Smooth muscle cell (in vitro differentiated cells): ENCODE data around the gene SART1. TPM values are rescaled to one million over a fixed set of nuclear protein-coding genes. Genes with fewer than 3 reads are reported as not detected.
"Not testable (repeated sequence)": the region's sequence is repeated elsewhere in the genome, so short reads cannot be mapped to it uniquely, and the experiment has no call there.

Source experiments
- DNase-seq: peaks from one replicate; lab custom pipeline; 2025; ENCODE audit not compliant: unreplicated experiment; lab: John Stamatoyannopoulos, UW
- H2AFZ ChIP-seq: fragments of 200-600 bp; sonication (generic); 2 replicates; pipeline ENCODE4 v1.6.0; 2016; ENCODE audit warnings: antibody characterized with exemption, low read depth, mild to moderate bottlenecking
- H3F3A ChIP-seq: fragments of 200-600 bp; sonication (generic); 2 replicates; pipeline ENCODE4 v1.6.0; 2017; ENCODE audit warnings: antibody characterized with exemption, low read depth
- H3K27ac ChIP-seq: fragments of 200-600 bp; sonication (generic); 2 replicates; pipeline ENCODE4 v1.5.1; 2016; ENCODE audit warnings: low read depth, mild to moderate bottlenecking
- H3K27me3 ChIP-seq: fragments of 200-600 bp; sonication (generic); 2 replicates; pipeline ENCODE4 v1.6.1; 2016; ENCODE audit warnings: low read depth, mild to moderate bottlenecking
- H3K36me3 ChIP-seq: fragments of 200-600 bp; sonication (generic); 2 replicates; pipeline ENCODE4 v1.5.1; 2016; ENCODE audit warnings: low read depth
- H3K4me1 ChIP-seq: fragments of 200-600 bp; sonication (generic); 2 replicates; pipeline ENCODE4 v1.5.1; 2016; ENCODE audit warnings: low read depth
- H3K4me2 ChIP-seq: fragments of 200-600 bp; sonication (generic); 2 replicates; pipeline ENCODE4 v1.6.0; 2016; ENCODE audit warnings: mild to moderate bottlenecking
- H3K4me3 ChIP-seq: fragments of 200-600 bp; sonication (generic); 2 replicates; pipeline ENCODE4 v1.5.1; 2016; ENCODE audit warnings: mild to moderate bottlenecking
- H3K79me2 ChIP-seq: fragments of 200-600 bp; sonication (generic); 2 replicates; pipeline ENCODE4 v1.6.0; 2016; ENCODE audit warnings: low read depth, mild to moderate bottlenecking
- H3K9ac ChIP-seq: fragments of 200-600 bp; sonication (generic); 2 replicates; pipeline ENCODE4 v1.6.0; 2016; ENCODE audit warnings: low read depth
- H3K9me3 ChIP-seq: fragments of 200-600 bp; sonication (generic); replicated peaks from 2 replicates; pipeline ENCODE4 v1.5.1; 2016; ENCODE audit warnings: low read depth
- H4K20me1 ChIP-seq: fragments of 200-600 bp; sonication (generic); 2 replicates; pipeline ENCODE4 v1.6.0; 2016; ENCODE audit warnings: low read depth
- WGBS: methylation state at CpG from one replicate; pipeline ENCODE4 v1.1.7; 2016; ENCODE audit warnings: low lambda C conversion rate; 5-methylcytosine and 5-hydroxymethylcytosine counted together
- polyA plus RNA-seq: library from polyadenylated mRNA; unstranded; fragments of >200 nt; fragmentation: Nextera tagmentation; extraction: Ambion mirVana; gene quantifications from 2 replicates; pipeline ENCODE4 v1.2.1, GENCODE V29; 2016
- total RNA-seq: library from RNA; depleted of rRNA; stranded (reverse); fragments of >200 nt; gene quantifications from 2 replicates; pipeline ENCODE4 v1.2.3, GENCODE V29; 2014
- TF ChIP-seq, protein P1 (sequence below): fragments of 200-600 bp; sonication (generic); IDR thresholded peaks from 2 replicates; pipeline ENCODE4 v1.5.1; 2017; ENCODE audit warnings: borderline replicate concordance, mild to moderate bottlenecking, antibody characterized with exemption; ENCODE audit not compliant: insufficient read depth, poor library complexity, severe bottlenecking

The SART1 gene
- total and polyA plus RNA-seq, 2 experiments from 2014 or later, result 22.5 to 62.5 TPM

DNA sequence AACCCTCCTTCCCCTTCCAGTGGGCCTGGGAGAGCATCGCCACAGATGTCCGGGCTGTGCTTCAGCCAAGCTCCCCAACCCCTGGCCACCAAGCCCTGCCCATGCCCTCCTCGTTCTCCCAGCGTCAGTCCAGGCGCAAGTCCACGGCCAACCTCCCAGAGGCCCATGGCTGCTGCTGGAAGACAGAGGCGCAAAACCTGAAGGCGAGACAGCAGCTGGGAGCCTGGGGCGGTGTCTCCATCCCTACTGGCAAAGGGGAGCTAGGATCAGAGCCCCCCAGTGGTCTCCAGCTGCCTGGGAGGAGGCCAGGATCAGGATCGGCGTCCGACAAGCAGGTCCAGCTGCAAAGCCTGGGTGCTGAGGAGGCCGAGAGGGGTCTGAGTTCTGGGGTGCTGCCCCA is 14.4 kb upstream of the SART1 start:
- no peaks in the 10 kb centered on the region for H3K79me2 ChIP-seq
- no peak overlapping the region for H3K4me2 ChIP-seq
- WGBS, result 86% methylated on average over 13 of the region's 13 CpGs
- H3K9me3 ChIP-seq, result no peaks in the 10 kb centered on the region
- no peaks in the 10 kb centered on the region for H3K36me3 ChIP-seq
- no peak for DNase-seq
- H4K20me1 ChIP-seq, result no peaks in the 10 kb centered on the region
- H2AFZ ChIP-seq, result no peak overlapping the region
- no peak overlapping the region for H3K27ac ChIP-seq
- H3K9ac ChIP-seq, result no peak overlapping the region
- TF ChIP-seq, protein P1, sequence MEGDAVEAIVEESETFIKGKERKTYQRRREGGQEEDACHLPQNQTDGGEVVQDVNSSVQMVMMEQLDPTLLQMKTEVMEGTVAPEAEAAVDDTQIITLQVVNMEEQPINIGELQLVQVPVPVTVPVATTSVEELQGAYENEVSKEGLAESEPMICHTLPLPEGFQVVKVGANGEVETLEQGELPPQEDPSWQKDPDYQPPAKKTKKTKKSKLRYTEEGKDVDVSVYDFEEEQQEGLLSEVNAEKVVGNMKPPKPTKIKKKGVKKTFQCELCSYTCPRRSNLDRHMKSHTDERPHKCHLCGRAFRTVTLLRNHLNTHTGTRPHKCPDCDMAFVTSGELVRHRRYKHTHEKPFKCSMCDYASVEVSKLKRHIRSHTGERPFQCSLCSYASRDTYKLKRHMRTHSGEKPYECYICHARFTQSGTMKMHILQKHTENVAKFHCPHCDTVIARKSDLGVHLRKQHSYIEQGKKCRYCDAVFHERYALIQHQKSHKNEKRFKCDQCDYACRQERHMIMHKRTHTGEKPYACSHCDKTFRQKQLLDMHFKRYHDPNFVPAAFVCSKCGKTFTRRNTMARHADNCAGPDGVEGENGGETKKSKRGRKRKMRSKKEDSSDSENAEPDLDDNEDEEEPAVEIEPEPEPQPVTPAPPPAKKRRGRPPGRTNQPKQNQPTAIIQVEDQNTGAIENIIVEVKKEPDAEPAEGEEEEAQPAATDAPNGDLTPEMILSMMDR, result no peak
- H3K4me1 ChIP-seq, result peaks cover 5% of the 10 kb centered on the region
- no peak overlapping the region for H3K4me3 ChIP-seq
- no peaks in the 10 kb centered on the region for H3F3A ChIP-seq
- no peaks in the 10 kb centered on the region for H3K27me3 ChIP-seq

DNA sequence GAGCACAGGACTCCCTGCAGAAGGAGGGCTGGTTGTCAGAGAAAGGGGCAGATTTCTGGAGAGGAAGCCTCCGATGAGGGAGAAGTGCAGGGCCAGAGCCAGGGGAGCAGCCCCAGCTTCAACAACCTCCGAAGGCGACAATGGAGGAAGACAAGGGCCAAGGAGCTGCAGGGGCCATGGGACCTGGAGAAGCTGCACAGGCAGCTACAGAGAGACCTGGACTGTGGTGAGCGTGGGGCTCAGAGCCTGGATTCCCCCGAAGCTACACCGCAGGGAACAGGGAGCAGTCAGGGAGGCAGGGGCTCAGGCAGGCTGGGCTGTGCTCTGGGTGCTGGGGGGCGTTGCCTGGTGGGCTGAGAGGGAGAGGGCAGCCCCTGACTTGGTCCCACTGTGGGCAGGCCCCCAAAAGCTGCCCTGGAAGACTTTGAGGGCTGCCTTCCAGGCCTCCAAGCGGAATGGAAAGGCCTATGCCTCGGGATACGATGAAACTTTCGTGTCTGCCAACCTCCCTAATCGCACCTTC is 13.9 kb upstream of the SART1 start:
- H2AFZ ChIP-seq, result no peak overlapping the region
- H3K4me1 ChIP-seq, result peaks cover 5% of the 10 kb centered on the region
- 93% methylated on average over 12 of the region's 12 CpGs for WGBS
- H4K20me1 ChIP-seq, result no peaks in the 10 kb centered on the region
- H3K79me2 ChIP-seq, result no peaks in the 10 kb centered on the region
- H3K27ac ChIP-seq, result no peak overlapping the region
- H3K36me3 ChIP-seq, result no peaks in the 10 kb centered on the region
- H3K4me2 ChIP-seq, result no peak overlapping the region
- H3K9me3 ChIP-seq, result no peaks in the 10 kb centered on the region
- no peak overlapping the region for H3K9ac ChIP-seq
- H3F3A ChIP-seq, result no peaks in the 10 kb centered on the region
- no peak for DNase-seq
- TF ChIP-seq, protein P1, result no peak
- no peaks in the 10 kb centered on the region for H3K27me3 ChIP-seq
- no peak overlapping the region for H3K4me3 ChIP-seq

DNA sequence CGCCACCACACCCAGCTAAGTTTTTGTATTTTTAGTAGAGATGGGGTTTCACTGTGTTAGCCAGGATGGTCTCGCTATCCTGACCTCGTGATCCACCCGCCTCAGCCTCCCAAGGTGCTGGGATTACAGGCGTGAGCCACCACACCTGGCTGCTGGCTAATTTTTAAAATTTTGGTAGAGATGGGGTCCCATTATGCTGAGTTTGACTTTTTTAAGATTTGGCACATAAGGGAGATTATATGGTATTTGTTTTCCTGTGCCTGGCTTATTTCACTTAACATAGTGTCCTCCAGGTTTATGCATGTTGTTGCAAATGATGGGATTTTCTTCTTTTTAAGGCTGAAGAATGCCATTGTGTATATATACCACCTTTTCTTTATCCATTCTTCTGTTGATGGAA is 10.8 kb upstream of the SART1 start:
- not testable (repeated sequence) for H3K27ac ChIP-seq
- WGBS, result 96% methylated on average over 5 of the region's 5 CpGs

DNA sequence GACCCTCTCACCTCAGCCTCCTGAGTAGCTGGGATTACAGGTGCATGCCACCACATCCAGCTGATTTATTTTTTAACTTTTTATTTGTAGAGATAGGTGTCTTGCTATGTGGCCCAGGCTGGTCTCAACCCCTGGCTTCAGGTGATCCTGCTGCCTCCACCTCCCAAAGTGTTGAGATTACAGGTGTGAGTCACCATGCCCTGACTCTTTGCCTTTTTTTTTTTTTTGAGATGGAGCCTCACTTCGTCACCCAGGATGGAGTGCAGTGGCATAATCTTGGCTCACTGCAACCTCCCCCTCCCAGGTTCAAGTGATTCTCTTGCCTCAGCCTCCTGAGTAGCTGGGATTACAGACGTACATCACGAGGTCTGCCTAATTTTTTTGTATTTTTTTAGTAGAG is 9.9 kb upstream of the SART1 start:
- H3K79me2 ChIP-seq, H3F3A ChIP-seq, H4K20me1 ChIP-seq, H3K4me2 ChIP-seq, H3K27me3 ChIP-seq, H3K4me3 ChIP-seq, H3K27ac ChIP-seq, H2AFZ ChIP-seq, DNase-seq, H3K36me3 ChIP-seq, H3K4me1 ChIP-seq, H3K9ac ChIP-seq, H3K9me3 ChIP-seq: not testable (repeated sequence)
- 80% methylated on average over 3 of the region's 3 CpGs for WGBS

More for the DNA sequence above, 10.8 kb upstream of the SART1 start:
- not testable (repeated sequence) for H3K4me2 ChIP-seq, H2AFZ ChIP-seq, H3K36me3 ChIP-seq, H3K9ac ChIP-seq, H3F3A ChIP-seq, H3K79me2 ChIP-seq, DNase-seq, H3K27me3 ChIP-seq, H3K4me1 ChIP-seq, H3K4me3 ChIP-seq, H3K9me3 ChIP-seq, H4K20me1 ChIP-seq

DNA sequence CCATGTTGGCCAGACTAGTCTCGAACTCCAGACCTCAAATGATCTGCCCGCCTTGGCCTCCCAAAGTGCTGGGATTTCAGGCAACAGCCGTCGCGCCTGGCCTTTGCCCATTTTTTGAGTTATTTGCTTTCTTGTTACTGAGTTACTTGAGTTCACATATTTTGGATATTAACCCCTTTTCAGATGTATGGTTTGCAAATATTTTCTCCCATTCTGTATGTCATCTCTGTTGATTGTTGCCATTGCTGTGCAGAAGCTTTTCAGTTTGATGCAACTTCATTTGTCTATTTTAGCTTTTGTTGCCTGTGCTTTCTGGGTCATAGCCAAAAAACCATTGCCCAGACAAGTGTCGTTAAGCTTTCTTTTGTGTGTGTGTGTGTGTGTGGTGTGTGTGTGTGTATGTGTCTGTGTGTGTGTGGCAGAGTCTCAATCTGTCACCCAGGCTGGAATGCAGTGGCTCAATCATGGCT is 9.4 kb upstream of the SART1 start:
- DNase-seq, result no peak
- H3K27ac ChIP-seq, result no peak overlapping the region
- no peaks in the 10 kb centered on the region for H3K27me3 ChIP-seq
- no peaks in the 10 kb centered on the region for H3K36me3 ChIP-seq
- H3K79me2 ChIP-seq, result no peaks in the 10 kb centered on the region
- 87% methylated on average over 6 of the region's 6 CpGs for WGBS
- H4K20me1 ChIP-seq, result no peaks in the 10 kb centered on the region
- TF ChIP-seq, protein P1, result no peak
- no peak overlapping the region for H2AFZ ChIP-seq
- H3K4me2 ChIP-seq, result no peak overlapping the region
- no peaks in the 10 kb centered on the region for H3K4me1 ChIP-seq
- H3K9me3 ChIP-seq, result no peaks in the 10 kb centered on the region
- no peaks in the 10 kb centered on the region for H3F3A ChIP-seq
- no peak overlapping the region for H3K4me3 ChIP-seq
- H3K9ac ChIP-seq, result no peak overlapping the region
